ENCODE measurements around the gene BOK. TPM values are rescaled to one million over a fixed set of nuclear protein-coding genes. Genes with fewer than 3 reads are reported as not detected.

The BOK gene
- total RNA-seq, 1 donor from 2014 or later, result 46.8 TPM

DNA sequence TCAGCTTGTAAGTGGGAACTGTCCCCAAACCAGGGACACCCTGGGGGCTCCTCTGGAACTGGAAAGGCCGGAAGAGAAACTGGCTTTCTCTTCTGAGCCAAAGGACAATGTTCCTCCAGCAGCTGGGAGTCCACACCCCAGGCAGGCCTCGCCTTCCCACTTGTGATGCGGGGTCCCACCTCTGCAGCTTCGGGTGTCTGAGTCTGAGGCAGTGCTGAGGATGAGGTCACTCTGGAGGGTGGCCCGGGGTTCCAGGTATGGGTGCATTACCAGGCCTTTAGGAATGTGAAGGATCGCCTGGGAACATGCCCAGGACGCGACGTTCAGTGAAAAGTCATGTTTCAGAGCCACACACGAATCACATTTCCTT is 18.2 kb upstream of the BOK start:
- Mint-ChIP-seq H3K4me3 (ENCODE audit: unreplicated experiment) (peak overlapping the region; percentile 55), H3K27me3 (ENCODE audit: low read depth) (no peaks in the 10 kb centered on the region), H3K36me3 (ENCODE audit: low read depth) (no peaks in the 10 kb centered on the region), H3K27ac (ENCODE audit: unreplicated experiment) (no peak overlapping the region), H3K9me3 (ENCODE audit: low read depth) (no peaks in the 10 kb centered on the region), H3K4me1 (ENCODE audit: low read depth) (peaks cover 13% of the 10 kb centered on the region)
- TF ChIP-seq, protein P1, sequence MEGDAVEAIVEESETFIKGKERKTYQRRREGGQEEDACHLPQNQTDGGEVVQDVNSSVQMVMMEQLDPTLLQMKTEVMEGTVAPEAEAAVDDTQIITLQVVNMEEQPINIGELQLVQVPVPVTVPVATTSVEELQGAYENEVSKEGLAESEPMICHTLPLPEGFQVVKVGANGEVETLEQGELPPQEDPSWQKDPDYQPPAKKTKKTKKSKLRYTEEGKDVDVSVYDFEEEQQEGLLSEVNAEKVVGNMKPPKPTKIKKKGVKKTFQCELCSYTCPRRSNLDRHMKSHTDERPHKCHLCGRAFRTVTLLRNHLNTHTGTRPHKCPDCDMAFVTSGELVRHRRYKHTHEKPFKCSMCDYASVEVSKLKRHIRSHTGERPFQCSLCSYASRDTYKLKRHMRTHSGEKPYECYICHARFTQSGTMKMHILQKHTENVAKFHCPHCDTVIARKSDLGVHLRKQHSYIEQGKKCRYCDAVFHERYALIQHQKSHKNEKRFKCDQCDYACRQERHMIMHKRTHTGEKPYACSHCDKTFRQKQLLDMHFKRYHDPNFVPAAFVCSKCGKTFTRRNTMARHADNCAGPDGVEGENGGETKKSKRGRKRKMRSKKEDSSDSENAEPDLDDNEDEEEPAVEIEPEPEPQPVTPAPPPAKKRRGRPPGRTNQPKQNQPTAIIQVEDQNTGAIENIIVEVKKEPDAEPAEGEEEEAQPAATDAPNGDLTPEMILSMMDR (IDR thresholded peaks at IDR 0.05), result no peak
- peak; percentile 77 for DNase-seq (ENCODE audit: low spot score)

DNA sequence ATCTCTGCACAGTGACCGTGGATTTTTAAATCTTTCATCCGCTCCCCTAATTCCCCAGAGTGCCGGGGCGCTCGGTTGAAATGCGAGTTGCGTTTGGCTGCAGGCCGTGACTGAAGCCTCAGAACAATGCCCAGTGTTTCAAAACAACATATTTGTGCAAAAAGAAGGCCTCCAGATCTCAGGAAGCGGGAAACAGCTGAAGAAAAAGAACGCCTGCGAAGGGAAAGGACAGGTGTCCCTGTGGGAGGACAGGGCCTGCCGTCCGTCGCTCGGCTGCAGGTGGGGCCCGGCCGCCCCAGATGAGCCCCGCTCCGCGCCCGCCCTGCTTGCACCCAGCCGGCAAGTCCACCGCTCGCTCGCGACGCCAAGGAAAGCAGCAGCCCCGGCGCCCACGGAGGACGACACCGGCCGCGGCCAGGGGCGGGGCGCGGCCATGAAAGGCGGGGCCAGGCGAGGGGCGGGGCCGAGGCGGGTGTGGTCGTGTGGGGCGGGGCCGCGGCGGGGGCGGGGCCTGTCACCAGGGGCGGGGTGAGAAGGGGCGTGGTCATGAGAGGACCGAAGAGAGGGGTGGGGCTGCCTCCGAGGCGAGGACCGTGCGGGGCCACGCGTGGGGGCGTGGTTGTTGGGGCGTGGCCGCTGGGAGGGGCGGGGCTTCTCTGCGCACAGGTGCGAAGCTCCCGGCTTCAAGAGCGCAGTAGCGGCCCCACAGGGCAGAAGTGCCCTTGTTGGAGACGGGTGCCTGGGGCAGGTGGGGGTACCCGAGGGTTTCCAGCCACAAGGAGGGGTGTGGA is 17.6 kb upstream of the BOK start:
- peak; percentile 87 for DNase-seq (ENCODE audit: low spot score)
- H3K9me3 Mint-ChIP-seq (ENCODE audit: low read depth), result no peaks in the 10 kb centered on the region
- H3K27ac Mint-ChIP-seq (ENCODE audit: unreplicated experiment), result no peak overlapping the region
- no peaks in the 10 kb centered on the region for H3K27me3 Mint-ChIP-seq (ENCODE audit: low read depth)
- H3K4me3 Mint-ChIP-seq (ENCODE audit: unreplicated experiment), result peak overlapping the region; percentile 55
- H3K4me1 Mint-ChIP-seq (ENCODE audit: low read depth), result peaks cover 13% of the 10 kb centered on the region
- no peaks in the 10 kb centered on the region for H3K36me3 Mint-ChIP-seq (ENCODE audit: low read depth)
- TF ChIP-seq, protein P1 (IDR thresholded peaks at IDR 0.05), result no peak

DNA sequence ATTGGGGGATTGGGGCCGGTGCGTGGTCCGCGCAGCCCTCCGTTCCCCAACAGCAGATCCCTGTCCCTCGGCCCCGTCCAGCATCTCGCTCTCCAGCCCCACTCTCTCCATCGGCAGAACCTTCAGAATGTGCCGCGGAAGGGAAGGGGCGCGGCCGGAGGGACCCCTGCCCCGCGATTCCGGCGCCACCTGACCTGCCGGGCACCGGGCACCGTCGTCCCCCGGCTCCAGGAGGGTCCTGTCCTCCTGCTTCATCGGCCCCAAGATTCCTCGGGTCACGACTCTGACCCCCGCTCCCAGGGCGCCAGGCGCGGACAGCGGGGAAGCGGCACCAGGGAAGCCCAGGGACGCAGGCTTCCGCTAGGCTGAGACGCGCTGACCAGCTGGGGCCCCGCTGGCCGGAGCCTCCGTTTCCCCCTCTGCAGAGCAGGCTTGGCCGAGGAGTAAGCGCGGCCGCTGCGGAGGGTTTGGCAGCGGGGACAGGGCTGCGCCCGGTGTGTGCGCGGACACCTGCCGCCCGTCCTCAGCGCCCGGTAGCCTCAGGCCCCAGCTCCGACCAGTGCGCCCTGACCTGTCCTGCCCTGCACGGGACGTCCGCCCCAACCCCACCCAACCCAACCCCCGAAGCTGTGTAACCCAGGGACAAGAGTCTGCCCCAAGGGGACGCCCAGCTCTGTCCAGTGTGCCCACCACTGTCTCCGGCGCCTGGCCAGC is 16.8 kb upstream of the BOK start:
- TF ChIP-seq, protein P1 (IDR thresholded peaks at IDR 0.05), result no peak
- peak; percentile 90 for DNase-seq (ENCODE audit: low spot score)
- H3K4me3 Mint-ChIP-seq (ENCODE audit: unreplicated experiment), result no peak overlapping the region
- no peaks in the 10 kb centered on the region for H3K36me3 Mint-ChIP-seq (ENCODE audit: low read depth)
- H3K27ac Mint-ChIP-seq (ENCODE audit: unreplicated experiment), result no peak overlapping the region
- H3K9me3 Mint-ChIP-seq (ENCODE audit: low read depth), result no peaks in the 10 kb centered on the region
- peaks cover 13% of the 10 kb centered on the region for H3K4me1 Mint-ChIP-seq (ENCODE audit: low read depth)
- H3K27me3 Mint-ChIP-seq (ENCODE audit: low read depth), result no peaks in the 10 kb centered on the region

DNA sequence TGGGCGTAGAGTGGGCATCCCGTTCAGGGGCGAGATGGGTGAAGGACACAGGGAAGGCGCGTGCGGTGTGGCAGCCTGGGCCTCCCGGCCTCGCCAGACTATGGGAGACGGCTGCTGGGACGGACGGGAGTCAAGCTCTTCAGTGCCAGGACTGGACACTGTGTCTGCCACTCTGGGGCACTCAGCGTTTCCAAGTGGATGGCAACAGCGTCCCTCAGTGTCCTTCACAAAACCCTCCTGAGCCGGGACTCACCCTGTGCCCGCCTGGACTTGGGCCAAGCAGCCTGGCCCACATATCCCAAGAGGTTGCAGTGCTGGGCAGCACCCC is 16.3 kb upstream of the BOK start:
- DNase-seq (ENCODE audit: low spot score), result peak; percentile 88
- Mint-ChIP-seq H3K27me3 (ENCODE audit: low read depth) (no peaks in the 10 kb centered on the region), H3K36me3 (ENCODE audit: low read depth) (no peaks in the 10 kb centered on the region), H3K4me1 (ENCODE audit: low read depth) (peaks cover 13% of the 10 kb centered on the region), H3K4me3 (ENCODE audit: unreplicated experiment) (no peak overlapping the region), H3K9me3 (ENCODE audit: low read depth) (no peaks in the 10 kb centered on the region), H3K27ac (ENCODE audit: unreplicated experiment) (no peak overlapping the region)
- TF ChIP-seq, protein P1 (IDR thresholded peaks at IDR 0.05), result no peak

DNA sequence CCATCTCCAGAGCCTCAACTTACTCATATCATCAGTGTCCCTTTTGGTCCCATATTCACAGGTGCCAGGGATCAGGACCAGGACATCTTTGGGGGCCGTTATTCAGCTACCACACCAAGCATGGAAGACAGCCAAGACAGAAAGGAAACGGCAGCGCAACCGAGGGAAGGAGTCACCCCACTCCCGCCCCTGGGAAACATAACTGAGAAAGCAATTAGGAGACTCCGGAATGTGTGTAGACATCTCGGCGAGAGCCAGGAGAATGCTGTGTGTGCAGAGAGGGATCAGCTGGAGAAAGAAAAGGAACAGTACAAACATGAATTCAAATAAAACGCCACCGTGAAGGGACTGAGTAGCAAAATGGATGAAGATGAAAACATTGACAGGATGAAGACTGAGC is 13.4 kb upstream of the BOK start:
- DNase-seq (ENCODE audit: low spot score), result peak; percentile 35
- H3K4me1 Mint-ChIP-seq (ENCODE audit: low read depth), result peaks cover 16% of the 10 kb centered on the region
- H3K27ac Mint-ChIP-seq (ENCODE audit: unreplicated experiment), result no peak overlapping the region
- no peaks in the 10 kb centered on the region for H3K27me3 Mint-ChIP-seq (ENCODE audit: low read depth)
- no peak overlapping the region for H3K4me3 Mint-ChIP-seq (ENCODE audit: unreplicated experiment)
- TF ChIP-seq, protein P1 (IDR thresholded peaks at IDR 0.05), result no peak
- H3K9me3 Mint-ChIP-seq (ENCODE audit: low read depth), result no peaks in the 10 kb centered on the region
- no peaks in the 10 kb centered on the region for H3K36me3 Mint-ChIP-seq (ENCODE audit: low read depth)
